AG04450 (cell line): ENCODE data around the gene ARHGAP6. TPM values are rescaled to one million over a fixed set of nuclear protein-coding genes. Genes with fewer than 3 reads are reported as not detected.

Experiments
- CTCF ChIA-PET: fragments of 300-600, 350-600 bp; formaldehyde crosslinking; extraction: SDS; loops from one replicate; lab custom pipeline; 2022; ENCODE audit warnings: antibody characterized with exemption, inconsistent platforms; lab: Charles Lee
- POLR2A ChIA-PET: fragments of 350-600 bp; formaldehyde crosslinking; extraction: SDS; loops from one replicate; lab custom pipeline; 2021; ENCODE audit warnings: antibody characterized with exemption, inconsistent platforms; lab: Yijun Ruan, JAX
- DNase-seq: peaks from one replicate; pipeline ENCODE4 v3.0.0-alpha.2; 2011; ENCODE audit warnings: low read depth, low spot score
- H3K27ac ChIP-seq: one replicate; pipeline ENCODE4 v1.5.1; 2012; ENCODE audit warnings: low read depth, low read length, control low read depth
- H3K27me3 ChIP-seq: one replicate; pipeline ENCODE4 v1.6.0; 2012; ENCODE audit warnings: low read length; ENCODE audit not compliant: control insufficient read depth, insufficient read depth
- H3K4me3 ChIP-seq: 2 replicates; pipeline ENCODE4 v1.5.1; 2011; ENCODE audit warnings: mild to moderate bottlenecking, low read depth, low read length, control low read depth
- H3K9me3 ChIP-seq: 2 replicates; pipeline ENCODE4 v1.5.1; 2012; ENCODE audit warnings: low read length; ENCODE audit not compliant: control insufficient read depth, insufficient read depth
- polyA plus RNA-seq: library from polyadenylated mRNA; depleted of rRNA; stranded (reverse); fragments of >200 nt; gene quantifications from 2 replicates; pipeline ENCODE4 v1.2.3, GENCODE V29; 2011
- TF ChIP-seq, protein P1 (sequence below): IDR thresholded peaks from 2 replicates; pipeline ENCODE4 v1.5.1; 2011; ENCODE audit warnings: low read depth, low read length, control low read depth, inconsistent platforms

The ARHGAP6 gene
- polyA plus RNA-seq, 1 experiment: 4.0 TPM

- H3K27ac ChIP-seq: no peak overlapping the region
- H3K9me3 ChIP-seq: no peaks in the 10 kb centered on the region
- no peak for DNase-seq
- TF ChIP-seq, protein P1, sequence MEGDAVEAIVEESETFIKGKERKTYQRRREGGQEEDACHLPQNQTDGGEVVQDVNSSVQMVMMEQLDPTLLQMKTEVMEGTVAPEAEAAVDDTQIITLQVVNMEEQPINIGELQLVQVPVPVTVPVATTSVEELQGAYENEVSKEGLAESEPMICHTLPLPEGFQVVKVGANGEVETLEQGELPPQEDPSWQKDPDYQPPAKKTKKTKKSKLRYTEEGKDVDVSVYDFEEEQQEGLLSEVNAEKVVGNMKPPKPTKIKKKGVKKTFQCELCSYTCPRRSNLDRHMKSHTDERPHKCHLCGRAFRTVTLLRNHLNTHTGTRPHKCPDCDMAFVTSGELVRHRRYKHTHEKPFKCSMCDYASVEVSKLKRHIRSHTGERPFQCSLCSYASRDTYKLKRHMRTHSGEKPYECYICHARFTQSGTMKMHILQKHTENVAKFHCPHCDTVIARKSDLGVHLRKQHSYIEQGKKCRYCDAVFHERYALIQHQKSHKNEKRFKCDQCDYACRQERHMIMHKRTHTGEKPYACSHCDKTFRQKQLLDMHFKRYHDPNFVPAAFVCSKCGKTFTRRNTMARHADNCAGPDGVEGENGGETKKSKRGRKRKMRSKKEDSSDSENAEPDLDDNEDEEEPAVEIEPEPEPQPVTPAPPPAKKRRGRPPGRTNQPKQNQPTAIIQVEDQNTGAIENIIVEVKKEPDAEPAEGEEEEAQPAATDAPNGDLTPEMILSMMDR: no peak
- ChIA-PET POLR2A (no interaction called here), CTCF (interaction anchor here (1.3 kb wide), 1 partner anchor 26 kb away, joined by 6 read pairs; no protein-coding TSS in a partner anchor)
- H3K27me3 ChIP-seq: no peaks in the 10 kb centered on the region
- H3K4me3 ChIP-seq: no peak overlapping the region
Measured at GRCh38 chrX:11355259-11355909, 310.3 kb downstream of the ARHGAP6 start.

- no peak for DNase-seq
Measured at GRCh38 chrX:11352296-11352741, 313.4 kb downstream of the ARHGAP6 start.

DNA sequence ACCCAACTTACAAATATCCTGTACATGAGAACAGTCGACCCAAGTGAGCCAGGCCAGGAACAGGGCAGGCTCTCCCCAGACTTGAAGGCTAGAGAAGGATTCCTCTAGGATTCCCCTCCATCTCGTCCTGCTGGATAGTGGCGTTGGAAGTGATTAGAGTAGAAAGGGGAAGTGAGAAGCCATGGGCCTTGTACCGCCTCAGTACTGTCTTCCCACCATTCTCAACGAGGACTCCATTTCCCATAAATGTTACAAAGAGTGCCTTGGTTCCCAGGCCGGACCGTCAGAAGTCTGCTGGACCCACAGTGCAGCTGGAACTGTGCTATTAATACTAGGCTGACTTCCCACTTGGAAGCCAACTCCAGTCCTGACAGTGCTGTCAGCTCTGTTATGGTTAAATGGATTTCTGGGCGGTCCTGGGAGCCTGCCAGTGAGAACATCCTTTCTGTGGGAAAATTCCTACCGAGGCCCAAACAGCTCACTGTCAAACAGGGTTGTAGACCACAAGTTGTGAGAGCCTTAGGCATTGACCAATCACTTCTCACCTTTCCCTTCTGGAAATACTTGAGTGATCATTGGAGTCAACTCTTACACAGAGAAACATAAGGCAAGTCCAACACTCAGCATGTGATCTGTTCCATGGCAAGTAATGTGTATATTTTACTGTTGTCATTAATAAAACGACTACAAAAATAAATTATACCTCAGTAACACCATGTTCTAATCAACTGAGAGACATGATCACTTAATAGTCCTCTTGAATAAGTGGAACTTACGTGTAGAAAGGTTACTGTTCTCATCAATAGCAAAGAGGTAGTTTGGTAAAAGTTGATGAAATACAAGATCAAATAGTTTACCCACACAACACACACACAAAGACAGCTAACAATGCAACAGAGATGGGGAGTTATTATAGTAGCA, 314.1 kb downstream of the ARHGAP6 start:
- Histone ChIP-seq H3K4me3 (no peak overlapping the region), H3K27me3 (no peaks in the 10 kb centered on the region), H3K9me3 (no peaks in the 10 kb centered on the region), H3K27ac (peak overlapping the region; percentile 73)
- peak; percentile 43 for DNase-seq
- ChIA-PET CTCF (interaction anchor here (0.6 to 1.5 kb wide), 2 partner anchors 30 to 180 kb away, joined by 3 to 4 read pairs; no protein-coding TSS in a partner anchor), POLR2A (no interaction called here)
- TF ChIP-seq, protein P1: no peak

More at GRCh38 chrX:11352296-11352741, 313.4 kb downstream of the ARHGAP6 start:
- H3K27me3 ChIP-seq: no peaks in the 10 kb centered on the region
- H3K27ac ChIP-seq: no peak overlapping the region
- ChIA-PET POLR2A (no interaction called here), CTCF (no interaction called here)
- TF ChIP-seq, protein P1: no peak
- H3K9me3 ChIP-seq: no peaks in the 10 kb centered on the region
- no peak overlapping the region for H3K4me3 ChIP-seq

- Histone ChIP-seq H3K9me3 (no peaks in the 10 kb centered on the region), H3K4me3 (no peak overlapping the region), H3K27me3 (no peaks in the 10 kb centered on the region), H3K27ac (no peak overlapping the region)
- ChIA-PET POLR2A (no interaction called here), CTCF (interaction anchor here (0.8 kb wide), 1 partner anchor 32 kb away, joined by 3 read pairs; no protein-coding TSS in a partner anchor)
- no peak for DNase-seq
- TF ChIP-seq, protein P1: no peak
Measured at GRCh38 chrX:11349661-11350337, 315.9 kb downstream of the ARHGAP6 start.
